Rectal smooth muscle tissue (tissue), 1 donor: ENCODE data around the gene NFATC3.

ENCODE experiments used
- H3K27ac ChIP-seq: one replicate; pipeline ENCODE4 v1.7.0; 2013; ENCODE audit warnings: low read depth, low read length, inconsistent platforms
- H3K27me3 ChIP-seq: one replicate; pipeline ENCODE4 v1.7.0; 2013; ENCODE audit warnings: low read length; ENCODE audit not compliant: control insufficient read depth, insufficient read depth
- H3K36me3 ChIP-seq: one replicate; pipeline ENCODE4 v1.7.0; 2013; ENCODE audit warnings: low read length; ENCODE audit not compliant: control insufficient read depth, insufficient read depth
- H3K4me1 ChIP-seq: one replicate; pipeline ENCODE4 v1.7.0; 2013; ENCODE audit warnings: low read length; ENCODE audit not compliant: control insufficient read depth, insufficient read depth
- H3K4me3 ChIP-seq: one replicate; pipeline ENCODE4 v1.7.0; 2013; ENCODE audit warnings: low read length
- H3K9ac ChIP-seq: one replicate; pipeline ENCODE4 v1.7.0; 2013; ENCODE audit warnings: low read length

NFATC3 gene

GRCh38 chr16:68257906-68258800, 173.0 kb downstream of the NFATC3 start:
- Histone ChIP-seq H3K27me3 (no peaks in the 10 kb centered on the region), H3K4me3 (no peak overlapping the region), H3K4me1 (peaks cover 12% of the 10 kb centered on the region), H3K27ac (peak overlapping the region; percentile 72), H3K9ac (no peak overlapping the region), H3K36me3 (peaks cover 26% of the 10 kb centered on the region)

- H3K27ac ChIP-seq: peak overlapping the region; percentile 72
- peaks cover 12% of the 10 kb centered on the region for H3K4me1 ChIP-seq
- peaks cover 26% of the 10 kb centered on the region for H3K36me3 ChIP-seq
- no peak overlapping the region for H3K9ac ChIP-seq
- no peaks in the 10 kb centered on the region for H3K27me3 ChIP-seq
- no peak overlapping the region for H3K4me3 ChIP-seq
Observed at GRCh38 chr16:68259007-68259825, 174.0 kb downstream of the NFATC3 start.

GRCh38 chr16:68263559-68264127, 178.5 kb downstream of the NFATC3 start:
- peak overlapping the region; percentile 3 for H3K9ac ChIP-seq
- peaks cover 15% of the 10 kb centered on the region for H3K36me3 ChIP-seq
- peak overlapping the region; percentile 66 for H3K27ac ChIP-seq
- H3K4me3 ChIP-seq: peak overlapping the region; percentile 73
- H3K4me1 ChIP-seq: peaks cover 5% of the 10 kb centered on the region
- no peaks in the 10 kb centered on the region for H3K27me3 ChIP-seq

GRCh38 chr16:68264128-68265077, 179.2 kb downstream of the NFATC3 start, which contains the start of gene SLC7A6:
TSS of gene SLC7A6 (plus strand) at chr16:68264526. CDS start at chr16:68274727, 10,201 bp downstream.
- peak within 1 kb of the TSS; percentile 73 for H3K4me3 ChIP-seq
- peak within 1 kb of the TSS; percentile 16 for H3K9ac ChIP-seq
- peak within 1 kb of the TSS; percentile 66 for H3K27ac ChIP-seq
- peaks cover 10% of the 10 kb centered on the region for H3K36me3 ChIP-seq
- H3K27me3 ChIP-seq: no peaks in the 10 kb centered on the region
- no peaks in the 10 kb centered on the region for H3K4me1 ChIP-seq

GRCh38 chr16:68265078-68265920, 180.1 kb downstream of the NFATC3 start:
- Histone ChIP-seq H3K27me3 (no peaks in the 10 kb centered on the region), H3K9ac (peak overlapping the region; percentile 16), H3K27ac (peak overlapping the region; percentile 66), H3K4me1 (no peaks in the 10 kb centered on the region), H3K36me3 (peaks cover 1% of the 10 kb centered on the region), H3K4me3 (peak overlapping the region; percentile 73)

- no peaks in the 10 kb centered on the region for H3K27me3 ChIP-seq
- no peak overlapping the region for H3K9ac ChIP-seq
- no peak overlapping the region for H3K27ac ChIP-seq
- H3K4me3 ChIP-seq: no peak overlapping the region
- no peaks in the 10 kb centered on the region for H3K36me3 ChIP-seq
- H3K4me1 ChIP-seq: no peaks in the 10 kb centered on the region
Observed at GRCh38 chr16:68267612-68268405, 182.6 kb downstream of the NFATC3 start.

- Histone ChIP-seq H3K9ac (no peak overlapping the region), H3K4me1 (no peaks in the 10 kb centered on the region), H3K27me3 (no peaks in the 10 kb centered on the region), H3K4me3 (no peak overlapping the region), H3K36me3 (peaks cover 8% of the 10 kb centered on the region), H3K27ac (no peak overlapping the region)
Observed at GRCh38 chr16:68269793-68270192, 184.6 kb downstream of the NFATC3 start.

GRCh38 chr16:68270353-68270752, 185.2 kb downstream of the NFATC3 start:
- H3K4me1 ChIP-seq: no peaks in the 10 kb centered on the region
- peaks cover 10% of the 10 kb centered on the region for H3K36me3 ChIP-seq
- no peak overlapping the region for H3K4me3 ChIP-seq
- H3K9ac ChIP-seq: no peak overlapping the region
- H3K27ac ChIP-seq: no peak overlapping the region
- no peaks in the 10 kb centered on the region for H3K27me3 ChIP-seq

- no peak overlapping the region for H3K9ac ChIP-seq
- peaks cover 10% of the 10 kb centered on the region for H3K36me3 ChIP-seq
- no peaks in the 10 kb centered on the region for H3K27me3 ChIP-seq
- H3K4me1 ChIP-seq: peaks cover 3% of the 10 kb centered on the region
- no peak overlapping the region for H3K4me3 ChIP-seq
- no peak overlapping the region for H3K27ac ChIP-seq
Observed at GRCh38 chr16:68272507-68273209, 187.5 kb downstream of the NFATC3 start.

- Histone ChIP-seq H3K27ac (no peak overlapping the region), H3K36me3 (peaks cover 10% of the 10 kb centered on the region), H3K9ac (no peak overlapping the region), H3K4me3 (no peak overlapping the region), H3K4me1 (peaks cover 3% of the 10 kb centered on the region), H3K27me3 (no peaks in the 10 kb centered on the region)
Observed at GRCh38 chr16:68273459-68273858, 188.3 kb downstream of the NFATC3 start.
